Small intestine (tissue), 7 donors: Measurements from ENCODE around the gene NR2C2. TPM values are rescaled to one million over a fixed set of nuclear protein-coding genes. Genes with fewer than 3 reads are reported as not detected.

ENCODE experiments used
- DNase-seq, 2 donors: peaks; one replicate each; pipeline versions ENCODE4 v3.0.0 to v3.0.0-alpha.2; 2013
- FAIRE-seq: peaks from 2 replicates; lab custom pipeline; 2012; peaks lifted over from hg19 to GRCh38; lab: Jason Lieb, UNC
- H3K27ac ChIP-seq, 3 donors: one replicate each; pipeline ENCODE4 v1.5.1; 2013; ENCODE audit warnings: low read length in 2 of 3, mild to moderate bottlenecking in 2 of 3, control low read depth in 1 of 3, inconsistent platforms in 1 of 3, low read depth in 1 of 3, moderate library complexity in 1 of 3
- H3K27me3 ChIP-seq, 3 donors: one replicate each; pipeline ENCODE4 v1.6.1; 2013; ENCODE audit warnings: low read length in 3 of 3, inconsistent platforms in 1 of 3; ENCODE audit not compliant: control insufficient read depth in 3 of 3, insufficient read depth in 3 of 3
- H3K36me3 ChIP-seq, 3 donors: one replicate each; pipeline ENCODE4 v1.6.1; 2013; ENCODE audit warnings: low read length in 3 of 3, inconsistent platforms in 1 of 3, low read depth in 1 of 3, mild to moderate bottlenecking in 1 of 3, moderate library complexity in 1 of 3; ENCODE audit not compliant: control insufficient read depth in 3 of 3, insufficient read depth in 2 of 3
- H3K4me1 ChIP-seq, 3 donors: one replicate each; pipeline ENCODE4 v1.6.1; 2013; ENCODE audit warnings: low read length in 2 of 3, inconsistent platforms in 1 of 3, low read depth in 1 of 3, mild to moderate bottlenecking in 1 of 3, moderate library complexity in 1 of 3; ENCODE audit not compliant: control insufficient read depth in 3 of 3, insufficient read depth in 2 of 3
- H3K4me3 ChIP-seq, 3 donors: one replicate each; pipeline ENCODE4 v1.5.1; 2013; ENCODE audit warnings: low read length in 3 of 3, control low read depth in 1 of 3, inconsistent platforms in 1 of 3, low read depth in 1 of 3, mild to moderate bottlenecking in 1 of 3, moderate library complexity in 1 of 3
- H3K9me3 ChIP-seq, 2 donors: one replicate each; pipeline ENCODE4 v1.6.1; 2013; ENCODE audit warnings: low read depth in 1 of 2, low read length in 1 of 2; ENCODE audit not compliant: control insufficient read depth in 2 of 2, insufficient read depth in 1 of 2
- WGBS, 3 donors: extraction: QIAGEN DNeasy Blood & Tissue Kit; methylation state at CpG; one replicate each; pipeline ENCODE4 v1.1.7; 2013; 5-methylcytosine and 5-hydroxymethylcytosine counted together
- polyA plus RNA-seq, 4 donors: library from polyadenylated mRNA; stranded (reverse) in 3 of 4; unstranded in 1 of 4; fragments of 200-250 nt in 3 of 4; fragments of 120-200 nt in 1 of 4; gene quantifications; one replicate each; pipeline versions ENCODE4 v1.2.1 to v1.2.3, GENCODE V29; 2013
- donor health status: healthy with polysubstance abuse.
- donor health status: control.
- donor health status: control.
- donor health status: Bipolar disorder and iron deficiency.
- donor health status: healthy.

Gene NR2C2
- polyA plus RNA-seq, 4 donors: 7.8 to 40.4 (median 10.1) TPM

DNA sequence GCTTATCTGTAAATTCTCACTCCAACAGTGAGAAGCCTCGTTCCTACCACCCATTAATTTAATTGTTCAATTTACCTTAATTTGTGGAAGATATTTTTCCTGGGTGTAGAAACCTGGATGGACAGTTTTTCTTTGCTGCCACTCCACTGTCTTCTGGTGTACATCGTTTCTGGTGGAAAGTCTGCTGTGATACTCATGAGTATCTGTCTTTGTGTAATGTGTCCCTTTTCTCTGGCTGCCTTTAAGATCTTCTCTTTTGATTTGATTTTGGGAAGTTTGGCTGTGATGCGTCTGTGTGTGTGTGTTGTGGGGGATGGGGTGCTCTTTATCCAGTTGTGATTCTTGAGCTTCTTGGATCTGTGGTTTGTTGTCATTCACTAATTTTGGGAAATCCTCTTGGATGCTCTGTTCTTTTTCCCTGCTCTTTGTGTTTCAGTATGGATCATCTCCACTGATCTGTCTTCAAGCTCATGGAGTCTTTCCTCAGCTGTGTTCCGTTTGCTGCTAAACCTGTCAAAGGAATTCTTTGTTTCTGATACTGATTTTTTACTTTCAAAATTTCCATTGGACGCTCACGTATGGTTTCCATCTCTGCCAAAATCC, 42.2 kb upstream of the NR2C2 start:
- no peak for DNase-seq
- no peak for FAIRE-seq
- Histone ChIP-seq H3K9me3 (peaks cover 0 to 18% of the 10 kb centered on the region in 2 donors), H3K27ac (no peak overlapping the region), H3K36me3 (peaks cover 0 to 9% (median 0%) of the 10 kb centered on the region in 3 donors), H3K4me3 (no peak overlapping the region), H3K27me3 (no peaks in the 10 kb centered on the region), H3K4me1 (peaks cover 0 to 5% (median 0%) of the 10 kb centered on the region in 3 donors)
- WGBS, 3 donors: 92% methylated on average over 6 of the region's 6 CpGs

DNA sequence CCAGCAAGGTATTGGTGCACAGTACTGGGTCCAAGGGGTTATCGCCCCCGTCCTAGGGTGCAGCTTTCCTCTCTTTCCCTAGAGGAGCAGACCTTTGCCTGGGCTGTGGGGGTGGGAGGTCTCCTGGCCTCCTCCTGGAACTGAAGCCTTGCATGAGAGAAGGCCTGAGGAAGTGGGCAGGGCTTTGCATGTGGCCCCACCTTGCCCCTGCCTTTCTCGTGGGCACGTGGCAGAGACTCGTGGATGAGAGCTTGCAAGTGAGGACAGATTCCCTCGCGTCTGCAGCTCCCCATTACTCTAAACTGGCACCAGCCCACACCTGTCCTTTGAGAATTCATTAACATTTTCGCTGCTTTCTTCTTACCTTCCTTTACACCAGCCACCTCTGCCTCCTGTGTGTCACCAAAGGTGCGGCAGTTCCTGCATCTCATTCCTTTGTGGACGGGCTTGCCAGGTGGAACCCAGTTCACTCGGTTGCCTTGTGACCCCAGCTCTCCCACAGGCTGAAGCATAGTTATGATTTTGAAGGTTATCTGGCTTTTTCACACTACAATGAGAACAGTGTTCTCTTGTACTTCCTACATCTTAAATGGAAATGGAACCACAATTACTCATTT, 40.9 kb upstream of the NR2C2 start:
- Histone ChIP-seq H3K27me3 (no peaks in the 10 kb centered on the region), H3K27ac (no peak overlapping the region), H3K4me1 (no peaks in the 10 kb centered on the region), H3K9me3 (peaks cover 0 to 18% of the 10 kb centered on the region in 2 donors), H3K36me3 (peaks cover 0 to 9% (median 0%) of the 10 kb centered on the region in 3 donors), H3K4me3 (no peak overlapping the region)
- DNase-seq (peak in 1 of 2 donors; percentile 27), FAIRE-seq (no peak)
- 49 to 68% (median 65%) methylated on average over 11 of the region's 11 CpGs for WGBS, 3 donors

DNA sequence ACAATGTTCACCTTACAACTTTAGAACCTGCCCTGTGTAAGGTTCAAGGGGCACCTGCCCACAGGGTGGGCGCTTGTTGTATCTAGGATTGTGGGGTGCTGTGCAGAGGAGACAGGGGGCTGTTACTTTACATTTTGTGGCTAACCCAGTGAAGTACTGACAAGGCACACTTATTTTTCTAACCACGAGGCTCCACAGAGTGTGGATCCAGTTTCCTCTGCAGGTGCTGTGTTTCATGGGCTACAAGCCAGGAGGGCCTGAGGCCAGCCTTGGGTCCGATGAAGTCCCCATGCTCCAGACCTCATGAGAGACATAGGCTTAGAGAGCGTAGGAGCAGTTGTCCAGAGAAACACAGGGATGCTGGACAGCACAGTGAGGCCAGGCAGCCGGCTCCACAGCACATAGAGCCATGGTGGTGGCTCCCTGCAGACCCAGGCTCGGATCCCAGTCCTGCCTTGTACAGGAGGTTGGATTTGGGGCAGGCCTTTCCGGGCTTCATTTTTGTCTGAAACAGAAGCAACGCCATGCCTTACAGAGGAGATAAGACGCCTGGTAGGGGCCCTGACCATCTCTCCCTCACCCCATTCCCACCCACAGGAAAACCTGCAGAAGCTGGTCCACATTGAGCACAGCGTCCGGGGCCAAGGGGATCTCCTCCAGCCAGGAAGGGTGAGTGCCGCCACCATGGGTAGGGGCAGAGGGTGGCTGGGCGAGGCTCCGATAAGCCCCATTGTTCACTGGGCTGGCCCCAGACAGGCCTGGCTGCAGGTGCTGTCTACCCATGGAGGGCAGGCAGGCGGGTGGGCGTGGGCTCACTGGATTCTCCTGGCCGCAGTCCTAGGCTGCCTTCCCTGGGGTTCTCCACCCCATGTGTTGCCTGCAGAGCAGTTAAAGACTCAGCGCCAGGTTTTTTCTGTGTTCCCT, 40.1 kb upstream of the NR2C2 start:
- peaks cover 0 to 18% of the 10 kb centered on the region in 2 donors for H3K9me3 ChIP-seq
- H3K27ac ChIP-seq: no peak overlapping the region
- H3K27me3 ChIP-seq: no peaks in the 10 kb centered on the region
- peaks cover 0 to 5% (median 0%) of the 10 kb centered on the region in 3 donors for H3K4me1 ChIP-seq
- WGBS, 3 donors: 35 to 62% (median 61%) methylated on average over 17 to 18 of the region's 18 CpGs
- FAIRE-seq: no peak
- DNase-seq: peak in 1 of 2 donors; percentile 54
- H3K4me3 ChIP-seq: no peak overlapping the region
- H3K36me3 ChIP-seq: peaks cover 0 to 14% (median 0%) of the 10 kb centered on the region in 3 donors

DNA sequence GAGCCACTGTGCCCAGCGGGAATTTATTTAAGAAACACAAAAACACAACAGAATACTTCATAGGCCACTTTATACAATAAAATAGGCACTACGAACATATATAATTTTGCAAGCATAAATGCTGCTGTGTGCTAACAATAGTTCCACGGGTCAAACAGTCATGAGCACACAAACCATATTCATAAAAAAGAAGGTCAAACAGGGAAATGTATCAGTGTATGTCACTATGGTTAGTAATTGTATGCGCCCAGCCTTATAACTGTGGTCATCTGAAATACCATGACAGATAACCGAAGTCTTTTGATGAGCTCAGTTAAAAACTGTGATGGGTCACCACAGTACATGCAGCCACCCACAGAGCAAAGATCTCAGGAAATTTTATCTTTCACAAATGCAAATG, 38.1 kb upstream of the NR2C2 start:
- DNase-seq: no peak
- Histone ChIP-seq H3K36me3 (peaks cover 0 to 20% (median 0%) of the 10 kb centered on the region in 3 donors), H3K9me3 (peaks cover 0 to 18% of the 10 kb centered on the region in 2 donors), H3K4me3 (no peak overlapping the region), H3K4me1 (peaks cover 0 to 5% (median 0%) of the 10 kb centered on the region in 3 donors), H3K27me3 (peaks cover 0 to 4% (median 0%) of the 10 kb centered on the region in 3 donors), H3K27ac (no peak overlapping the region)
- 85 to 90% (median 88%) methylated on average over 5 of the region's 5 CpGs for WGBS, 3 donors
- FAIRE-seq: no peak

DNA sequence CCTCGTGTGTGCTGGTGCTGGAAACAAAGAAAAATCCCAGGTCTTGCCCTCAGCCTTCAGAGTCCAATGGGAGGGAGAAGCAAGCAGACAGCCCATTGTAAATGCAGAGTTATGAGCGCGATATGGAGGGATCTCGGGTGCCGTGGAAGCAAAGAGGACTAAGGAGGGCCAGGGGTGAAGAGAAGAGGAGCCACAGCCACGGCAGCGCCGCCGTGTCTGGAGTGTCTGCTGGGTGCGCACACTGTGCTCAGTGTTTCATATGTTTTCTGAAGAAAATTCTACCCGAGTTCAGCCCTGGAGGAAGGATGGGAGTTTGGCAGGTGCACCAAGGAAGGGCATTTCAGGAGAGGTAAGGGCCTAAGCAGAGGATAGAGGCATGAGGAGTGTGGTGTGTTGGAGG, 35.7 kb upstream of the NR2C2 start:
- H3K4me1 ChIP-seq: peaks cover 0 to 5% (median 0%) of the 10 kb centered on the region in 3 donors
- H3K36me3 ChIP-seq: peaks cover 0 to 14% (median 0%) of the 10 kb centered on the region in 3 donors
- WGBS, 3 donors: 87 to 92% (median 90%) methylated on average over 11 of the region's 11 CpGs
- peaks cover 0 to 6% (median 0%) of the 10 kb centered on the region in 3 donors for H3K27me3 ChIP-seq
- DNase-seq (no peak), FAIRE-seq (no peak)
- H3K9me3 ChIP-seq: no peaks in the 10 kb centered on the region
- H3K27ac ChIP-seq: no peak overlapping the region
- H3K4me3 ChIP-seq: no peak overlapping the region

DNA sequence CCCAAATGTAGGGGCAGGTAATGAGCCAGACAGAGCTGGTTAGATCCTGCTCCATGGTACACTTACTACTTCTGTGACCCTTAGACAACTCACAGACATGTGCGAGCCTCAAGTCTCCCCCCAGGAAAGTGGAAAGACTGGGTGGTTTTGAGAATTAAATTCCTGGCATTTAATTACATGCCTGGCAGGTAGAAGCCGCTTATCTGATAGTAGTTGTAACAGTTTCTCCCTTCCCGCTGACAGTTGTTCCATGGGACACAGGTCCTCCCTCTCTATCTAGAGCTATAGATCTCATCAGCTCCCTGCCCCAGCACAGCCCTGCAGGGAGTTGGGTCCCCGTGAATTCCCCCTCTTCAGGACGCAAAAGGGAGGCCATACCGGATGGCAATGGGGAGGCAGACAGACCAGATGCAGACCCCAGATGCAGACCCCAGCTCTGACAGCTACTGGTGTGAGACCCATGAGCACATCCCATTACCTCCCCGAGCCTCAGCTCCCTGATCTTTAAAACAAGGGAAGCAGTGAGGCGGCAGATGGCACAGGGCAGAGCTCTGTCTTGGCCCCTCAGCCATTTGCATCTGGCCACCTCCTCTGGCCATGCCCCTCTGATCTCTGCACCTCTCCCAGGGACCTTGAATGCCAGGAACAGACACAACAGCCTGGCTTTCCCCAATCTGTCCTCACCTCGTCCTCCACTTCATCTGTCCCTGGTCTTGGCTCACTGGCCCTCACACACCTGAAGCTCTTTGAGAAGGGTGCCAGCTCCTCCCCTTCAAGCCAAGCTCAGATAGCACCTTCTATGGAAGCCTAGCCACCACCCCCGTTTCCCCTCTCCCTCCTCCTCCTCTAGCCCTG, 34.1 kb upstream of the NR2C2 start:
- H3K27ac ChIP-seq: no peak overlapping the region
- peaks cover 0 to 5% (median 0%) of the 10 kb centered on the region in 3 donors for H3K4me1 ChIP-seq
- no peak overlapping the region for H3K4me3 ChIP-seq
- H3K27me3 ChIP-seq: peaks cover 0 to 6% (median 0%) of the 10 kb centered on the region in 3 donors
- no peak for FAIRE-seq
- WGBS, 3 donors: 74 to 81% (median 78%) methylated on average over 10 of the region's 10 CpGs
- H3K36me3 ChIP-seq: peaks cover 0 to 17% (median 0%) of the 10 kb centered on the region in 3 donors
- no peaks in the 10 kb centered on the region for H3K9me3 ChIP-seq
- DNase-seq: no peak

DNA sequence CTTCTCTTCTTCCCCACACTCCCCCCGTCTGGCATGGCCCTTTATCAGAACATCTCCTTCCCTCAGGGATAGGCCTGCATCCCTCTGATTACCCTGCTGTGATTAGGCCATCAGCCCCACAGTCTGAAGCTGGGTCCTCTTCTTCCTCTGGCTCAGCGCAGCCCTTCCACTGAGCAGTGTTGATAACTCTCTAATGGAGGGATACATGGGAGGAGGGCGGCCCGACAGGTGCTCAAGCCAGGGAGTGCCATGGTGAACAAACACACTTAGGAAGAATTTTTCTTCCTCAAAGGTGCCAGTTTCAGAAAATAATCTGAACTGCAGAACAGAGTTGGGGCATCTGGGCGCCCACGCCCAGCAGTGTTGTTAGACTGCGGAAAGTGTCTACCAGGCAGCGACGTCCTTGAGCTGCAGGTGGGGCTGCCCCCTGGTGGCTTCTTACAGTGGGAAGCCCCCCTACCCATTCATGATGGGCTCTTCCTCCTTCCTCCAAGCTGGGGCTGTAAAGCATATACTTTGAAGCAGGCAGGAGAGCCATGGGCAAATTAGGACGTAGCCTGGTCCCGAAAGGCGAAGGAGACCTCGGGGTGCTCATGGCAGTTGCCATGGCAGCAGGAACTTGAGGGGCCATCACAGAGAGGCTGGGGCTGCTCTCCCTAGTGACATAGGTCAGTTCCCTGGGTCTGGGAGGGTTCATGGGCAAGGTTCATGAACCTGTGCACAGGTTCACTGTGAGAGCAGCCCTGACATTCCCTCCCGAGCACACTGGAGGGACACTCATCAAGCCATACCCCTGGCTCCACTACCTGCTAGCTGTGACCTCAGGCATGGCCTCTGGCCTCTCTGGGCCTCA, 33.2 kb upstream of the NR2C2 start:
- 89 to 95% (median 91%) methylated on average over 14 of the region's 14 CpGs for WGBS, 3 donors
- Histone ChIP-seq H3K27me3 (peaks cover 0 to 6% (median 0%) of the 10 kb centered on the region in 3 donors), H3K36me3 (peaks cover 0 to 17% (median 0%) of the 10 kb centered on the region in 3 donors), H3K9me3 (no peaks in the 10 kb centered on the region), H3K4me3 (no peak overlapping the region), H3K27ac (no peak overlapping the region), H3K4me1 (peaks cover 0 to 5% (median 0%) of the 10 kb centered on the region in 3 donors)
- FAIRE-seq: no peak
- no peak for DNase-seq
